HG03135 (cell line): Measurements from ENCODE around the gene ACTRT2.

Experiments used
- ATAC-seq: cut with Tn5 transposase; IDR thresholded peaks from one replicate; pipeline ENCODE4 v1.9.1; 2021; ENCODE audit warnings: mild to moderate bottlenecking, moderate library complexity; ENCODE audit not compliant: unreplicated experiment

The ACTRT2 gene

DNA sequence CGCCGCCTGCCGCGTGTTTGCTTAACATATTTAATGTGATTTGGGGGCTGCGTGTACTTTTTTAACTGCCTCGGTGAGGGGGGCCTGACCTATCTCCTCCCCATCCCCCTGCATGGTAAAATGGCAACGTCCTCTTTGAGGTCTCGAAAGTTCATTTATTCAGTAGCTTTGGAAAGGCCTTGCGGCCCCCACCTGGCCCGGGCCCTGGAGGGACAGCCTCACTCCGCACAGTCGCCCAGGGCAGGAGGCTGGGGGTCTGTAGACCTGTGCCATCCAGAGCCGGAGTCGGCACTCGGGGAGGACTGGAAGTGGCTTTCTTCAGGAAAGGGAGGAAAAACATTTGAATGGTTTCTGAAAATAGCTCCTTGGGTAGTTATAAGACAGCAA is 38.0 kb upstream of the ACTRT2 start:
- ATAC-seq, result no peak

- no peak for ATAC-seq
Measured at GRCh38 chr1:2983706-2984398, 37.4 kb upstream of the ACTRT2 start.

GRCh38 chr1:2984399-2985061 is 36.7 kb upstream of the ACTRT2 start:
- ATAC-seq, result no peak

GRCh38 chr1:2985067-2985561 is 36.2 kb upstream of the ACTRT2 start:
- no peak for ATAC-seq

DNA sequence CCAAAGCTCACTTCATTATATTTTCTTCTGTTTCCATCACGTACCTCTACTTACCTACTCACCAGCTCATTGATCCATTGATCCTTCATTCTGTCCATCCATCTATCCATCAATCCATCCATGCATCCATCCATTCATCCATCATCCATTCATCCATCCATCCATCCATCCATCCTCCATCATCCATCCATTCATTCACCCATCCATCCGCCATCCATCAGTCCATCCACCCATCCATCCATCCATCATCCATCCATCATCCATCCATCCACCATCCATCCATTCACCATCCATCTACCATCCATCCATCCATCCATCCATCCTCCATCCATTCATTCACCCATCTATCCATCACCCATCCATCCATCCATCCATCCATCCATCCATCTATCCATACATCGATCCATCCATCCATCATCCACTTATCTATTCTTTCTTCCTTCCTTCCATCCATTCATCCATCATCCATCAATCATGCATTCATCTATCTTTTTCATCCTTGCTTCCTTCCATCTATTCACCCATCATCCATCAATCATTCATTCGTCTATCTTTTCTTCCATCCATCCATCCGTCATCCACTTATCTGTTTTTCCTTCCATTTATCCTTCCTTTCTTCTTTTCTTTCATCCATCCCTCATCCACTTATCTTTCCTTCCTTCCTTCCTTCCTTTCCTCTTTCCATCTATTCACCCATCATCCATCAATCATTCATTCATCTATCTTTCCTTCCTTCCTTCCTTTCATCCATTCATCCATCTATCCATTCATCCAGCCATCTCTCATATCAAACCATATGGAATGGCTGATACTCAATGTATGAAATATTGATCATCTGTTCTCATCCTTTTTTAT is 35.3 kb upstream of the ACTRT2 start:
- no peak for ATAC-seq

GRCh38 chr1:2986549-2987305 is 34.5 kb upstream of the ACTRT2 start:
- no peak for ATAC-seq

DNA sequence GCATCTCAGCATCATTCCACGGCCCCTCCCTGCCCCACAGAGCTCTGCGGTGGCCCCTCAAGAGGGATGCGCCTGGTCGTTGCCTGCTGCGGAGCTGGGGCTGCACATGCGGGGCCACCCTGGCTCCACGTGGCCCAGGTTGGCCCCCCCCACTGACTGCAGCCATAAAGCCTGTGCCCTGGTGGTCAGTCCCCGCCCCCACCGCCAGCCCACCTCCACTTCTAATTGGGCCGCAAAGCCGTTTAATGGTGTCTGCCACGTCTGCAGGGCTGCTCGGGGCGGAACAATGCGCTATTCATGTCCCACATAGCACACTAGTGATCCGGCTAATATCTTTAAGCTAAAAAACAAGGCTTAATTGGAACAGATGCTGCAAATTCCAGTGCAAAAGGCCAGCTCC is 33.5 kb upstream of the ACTRT2 start:
- no peak for ATAC-seq

GRCh38 chr1:2988256-2988655 is 33.0 kb upstream of the ACTRT2 start:
- ATAC-seq, result no peak

- ATAC-seq, result no peak
Measured at GRCh38 chr1:2989185-2989584, 32.1 kb upstream of the ACTRT2 start.

DNA sequence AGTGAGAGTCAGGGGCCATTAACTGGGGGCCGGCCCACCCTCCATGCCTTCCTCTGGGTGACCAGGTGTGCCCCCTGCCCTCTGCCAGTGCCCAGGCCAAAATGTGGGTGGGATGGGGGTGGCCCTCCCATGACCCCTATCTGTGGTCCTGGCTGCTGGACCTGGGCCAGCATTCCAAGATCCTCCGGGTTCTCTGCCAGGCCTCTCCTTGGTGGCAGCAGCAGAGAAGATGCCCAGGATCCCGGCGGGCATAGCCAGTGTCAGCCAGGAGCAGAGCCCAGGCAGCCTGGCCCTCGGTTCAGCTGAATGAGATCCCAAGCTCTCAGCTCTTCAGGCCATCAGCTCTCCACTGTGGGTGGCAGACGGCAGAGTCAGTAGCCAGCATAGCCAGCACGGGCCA is 31.3 kb upstream of the ACTRT2 start:
- ATAC-seq, result no peak

- no peak for ATAC-seq
Measured at GRCh38 chr1:2990376-2991115, 30.7 kb upstream of the ACTRT2 start.

- no peak for ATAC-seq
Measured at GRCh38 chr1:2991753-2992495, 29.3 kb upstream of the ACTRT2 start.

GRCh38 chr1:2998503-2999100 is 22.7 kb upstream of the ACTRT2 start:
- ATAC-seq, result no peak

- ATAC-seq, result no peak
Measured at GRCh38 chr1:2999138-2999537, 22.1 kb upstream of the ACTRT2 start.

GRCh38 chr1:2999571-2999970 is 21.7 kb upstream of the ACTRT2 start:
- no peak for ATAC-seq

GRCh38 chr1:3000214-3000613 is 21.1 kb upstream of the ACTRT2 start:
- no peak for ATAC-seq

- ATAC-seq, result no peak
Measured at GRCh38 chr1:3000671-3001470, 20.4 kb upstream of the ACTRT2 start.
